Activated CD8-positive, alpha-beta memory T cell treated with anti-CD3 and anti-CD28 coated beads for 48 hours (primary cell): ENCODE data around the gene RAPGEF5.

ENCODE experiments used
- DNase-seq, 3 experiments: peaks; one replicate each; pipeline ENCODE4 v3.0.0-alpha.2; 2020; ENCODE audit warnings: low read depth in 2 of 3, low spot score in 2 of 3

RAPGEF5 gene

GRCh38 chr7:22317632-22318031 is 39.3 kb downstream of the RAPGEF5 start:
- no peak for DNase-seq

- no peak for DNase-seq
Measured at GRCh38 chr7:22316914-22317313, 40.0 kb downstream of the RAPGEF5 start.

DNA sequence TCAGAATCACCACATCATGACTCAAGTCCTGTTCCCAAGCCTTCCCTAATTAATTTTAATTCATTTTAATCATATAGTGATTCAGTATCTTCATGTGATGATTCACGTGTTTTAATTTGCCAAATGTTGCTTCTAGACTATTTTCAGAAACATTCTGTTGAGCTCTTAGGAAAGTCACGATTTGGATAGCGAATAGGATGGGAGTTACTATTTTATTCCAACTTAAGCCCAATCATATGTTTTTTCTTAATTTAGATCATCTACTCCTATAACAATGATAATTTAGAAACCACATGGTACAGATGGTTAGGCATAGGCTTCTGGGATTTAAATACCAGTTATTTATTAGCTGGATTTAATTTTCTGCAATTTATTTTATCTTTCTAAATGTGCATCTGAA is 49.1 kb downstream of the RAPGEF5 start:
- no peak for DNase-seq

GRCh38 chr7:22305706-22306105 is 51.2 kb downstream of the RAPGEF5 start:
- no peak for DNase-seq

DNA sequence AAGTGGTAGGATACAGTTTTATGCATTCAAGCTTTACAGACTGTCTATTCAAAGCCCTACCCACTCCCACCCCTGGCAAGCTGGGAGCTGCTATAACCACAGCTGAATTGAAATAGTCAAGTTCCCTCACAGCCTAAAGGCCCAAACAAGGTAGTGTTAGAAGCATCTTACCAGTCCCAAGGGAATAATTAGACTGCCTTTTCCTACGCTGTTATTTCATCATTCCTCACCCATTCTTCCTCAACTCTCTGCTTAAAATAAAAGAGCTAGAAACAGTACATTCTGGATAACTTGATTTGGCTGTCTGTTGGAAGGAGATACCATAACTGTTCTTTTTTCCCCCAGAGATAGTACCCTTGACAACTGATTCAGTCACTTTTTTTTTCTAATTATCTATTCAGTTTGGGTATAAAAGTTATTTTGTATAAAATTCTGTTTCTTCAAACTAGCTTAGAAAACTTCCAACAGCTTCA is 54.0 kb downstream of the RAPGEF5 start:
- no peak for DNase-seq

GRCh38 chr7:22302193-22302592 is 54.8 kb downstream of the RAPGEF5 start:
- no peak for DNase-seq

DNA sequence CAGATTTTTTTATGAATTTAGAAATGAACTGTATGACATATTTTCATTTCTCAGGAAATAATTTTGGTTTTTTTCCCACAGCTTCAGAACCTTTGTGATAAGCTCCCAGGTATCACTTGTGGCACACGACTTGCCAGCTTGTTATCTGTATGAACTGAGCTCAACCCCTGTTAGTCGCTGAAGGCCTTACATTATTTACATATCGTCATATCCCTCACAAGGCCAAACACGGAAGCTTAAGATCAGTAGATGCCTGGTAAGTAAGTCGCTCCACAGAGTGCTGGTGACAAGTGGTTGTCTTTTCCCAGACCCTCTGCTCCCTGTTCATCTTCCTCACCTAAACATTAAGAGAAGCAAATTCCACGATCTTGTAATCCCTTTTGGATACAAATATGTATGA is 55.2 kb downstream of the RAPGEF5 start:
- DNase-seq: no peak

- DNase-seq: no peak
Measured at GRCh38 chr7:22300839-22301238, 56.1 kb downstream of the RAPGEF5 start.

GRCh38 chr7:22296916-22297315 is 60.0 kb downstream of the RAPGEF5 start:
- DNase-seq: no peak

GRCh38 chr7:22296265-22296566 is 60.7 kb downstream of the RAPGEF5 start:
- DNase-seq: no peak

DNA sequence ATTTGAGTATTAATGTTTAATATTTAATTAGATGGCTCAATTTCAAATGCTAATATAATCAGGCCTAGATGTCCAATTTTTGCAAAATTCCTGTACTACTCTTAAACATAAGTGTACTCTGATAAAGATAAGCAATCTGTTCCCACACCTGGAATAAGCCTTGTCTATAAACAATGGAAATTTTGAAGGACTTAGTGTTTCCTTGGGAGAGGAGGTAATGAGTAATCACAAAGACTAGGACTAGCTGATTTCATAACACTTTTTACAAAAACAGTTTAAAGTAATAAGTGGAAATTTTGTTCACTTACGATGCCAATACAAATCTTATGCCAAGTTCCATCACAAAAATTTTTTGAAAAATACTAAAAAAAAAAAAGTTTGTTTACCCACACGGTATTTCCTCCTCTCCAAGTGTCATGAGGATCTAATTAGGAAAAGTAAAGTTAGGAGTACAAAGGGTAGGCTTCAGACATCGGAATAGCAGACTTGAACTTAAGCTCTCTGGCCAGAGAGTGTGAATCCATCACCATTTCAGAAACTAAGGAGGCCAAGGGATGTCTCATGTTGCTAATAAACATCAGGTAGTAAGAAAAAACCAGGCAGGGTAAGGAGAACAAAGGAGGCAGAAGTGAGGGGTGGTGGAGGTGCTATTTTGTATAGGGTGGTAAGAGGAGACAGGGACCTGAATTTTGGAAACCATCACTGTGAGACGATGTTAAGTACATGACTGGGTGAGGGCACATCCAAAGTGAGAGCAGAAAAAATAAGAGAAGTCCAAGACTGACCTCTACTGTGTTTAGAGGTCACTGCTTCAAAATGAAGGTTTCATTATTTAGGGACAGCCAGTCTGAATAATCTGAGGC is 61.3 kb downstream of the RAPGEF5 start:
- DNase-seq: no peak

DNA sequence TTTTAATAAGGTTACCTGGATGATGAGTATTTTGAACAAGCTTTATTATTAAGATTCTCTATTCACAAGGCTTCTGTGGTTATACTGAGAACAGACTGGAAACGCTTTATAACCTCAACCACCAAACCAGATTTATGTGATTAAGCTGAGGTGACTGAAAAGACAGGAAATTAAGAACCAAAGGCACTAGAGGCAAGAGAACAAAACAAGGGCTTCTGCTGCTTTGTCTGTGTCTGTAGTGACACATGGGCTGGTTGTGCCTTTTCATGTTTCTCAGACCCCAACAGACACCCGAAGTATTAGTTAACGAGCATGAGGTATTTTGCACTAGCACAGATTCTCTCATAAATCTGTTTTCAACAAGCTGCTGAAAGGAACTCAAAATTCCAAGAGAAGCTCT is 64.4 kb downstream of the RAPGEF5 start:
- no peak for DNase-seq

- DNase-seq: no peak
Measured at GRCh38 chr7:22291977-22292376, 65.0 kb downstream of the RAPGEF5 start.

- no peak for DNase-seq
Measured at GRCh38 chr7:22288202-22288601, 68.8 kb downstream of the RAPGEF5 start.

DNA sequence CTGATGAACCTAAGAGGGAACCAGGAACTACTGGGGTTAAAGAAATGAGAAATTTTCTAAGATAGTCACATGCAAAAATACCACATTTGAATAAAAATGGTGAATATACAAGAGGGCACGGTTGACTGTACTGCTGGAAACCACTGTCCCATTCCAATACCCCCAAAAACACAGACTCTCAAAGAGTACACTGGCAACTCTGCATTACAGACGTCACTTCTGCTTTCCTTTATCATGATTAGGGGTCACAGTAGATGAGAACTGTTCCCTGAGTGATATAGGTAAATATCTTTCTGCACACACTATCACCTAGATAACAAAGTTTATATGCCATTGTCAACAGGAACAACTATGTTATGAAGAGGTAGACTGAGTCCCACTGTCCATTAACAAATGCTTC is 69.5 kb downstream of the RAPGEF5 start:
- no peak for DNase-seq

DNA sequence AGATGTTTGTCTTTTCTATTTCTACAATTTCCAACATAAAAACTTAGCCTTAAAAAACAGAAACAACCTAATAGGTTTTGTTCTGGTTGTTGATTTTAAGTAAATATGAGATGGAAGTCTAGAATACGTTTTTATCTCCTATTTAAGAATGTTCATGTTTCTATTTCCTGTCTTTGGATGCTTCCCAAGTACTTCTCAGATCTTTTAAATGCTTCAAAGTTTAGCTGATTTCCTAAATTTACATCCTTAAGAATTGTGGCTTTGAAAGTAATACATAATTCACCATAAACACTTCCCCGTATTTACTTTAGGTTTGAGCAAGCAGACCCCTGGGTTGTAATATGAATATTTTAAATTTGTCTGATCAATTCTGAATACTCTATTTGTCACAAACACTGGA is 70.5 kb downstream of the RAPGEF5 start:
- DNase-seq: no peak

DNA sequence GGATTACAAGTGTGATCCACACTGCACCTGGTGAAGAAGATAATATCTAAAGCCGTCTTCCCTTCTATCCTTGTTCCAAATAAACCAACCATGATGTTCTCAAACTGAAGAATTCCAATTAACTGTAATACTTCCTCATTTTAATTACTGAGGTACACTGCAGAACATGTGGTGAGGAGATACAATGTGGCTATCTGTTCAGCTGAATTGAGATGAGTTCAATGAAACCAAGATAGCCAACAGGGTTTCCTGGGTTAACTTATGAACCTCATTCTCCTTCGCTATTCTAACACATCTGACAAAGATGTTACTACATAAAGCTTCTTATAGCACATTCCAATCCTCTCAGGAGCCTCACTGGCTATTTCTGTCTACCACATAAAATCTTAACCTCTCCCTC is 75.5 kb downstream of the RAPGEF5 start:
- DNase-seq: no peak

- DNase-seq: no peak
Measured at GRCh38 chr7:22280031-22280430, 76.9 kb downstream of the RAPGEF5 start.

GRCh38 chr7:22278660-22279059 is 78.3 kb downstream of the RAPGEF5 start:
- no peak for DNase-seq

DNA sequence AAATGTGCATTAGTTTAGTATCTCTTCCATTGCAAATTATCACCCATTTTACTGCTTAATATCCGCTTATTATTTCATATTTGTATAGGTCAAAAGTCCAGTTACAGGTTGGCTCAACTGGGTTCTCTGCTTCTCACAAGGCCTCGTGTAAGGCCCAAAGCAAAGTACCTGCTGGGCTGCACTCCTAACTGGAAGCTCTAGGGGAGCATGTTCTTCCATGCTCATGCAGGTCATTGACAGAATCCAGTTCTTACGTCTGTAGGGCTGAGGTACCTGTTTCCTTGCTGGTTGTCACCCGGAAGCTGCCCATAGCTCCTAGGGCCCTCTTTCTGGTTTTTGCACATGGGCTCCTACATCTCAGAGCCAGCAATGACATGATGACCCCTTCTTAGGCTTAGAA is 79.6 kb downstream of the RAPGEF5 start:
- DNase-seq: no peak

DNA sequence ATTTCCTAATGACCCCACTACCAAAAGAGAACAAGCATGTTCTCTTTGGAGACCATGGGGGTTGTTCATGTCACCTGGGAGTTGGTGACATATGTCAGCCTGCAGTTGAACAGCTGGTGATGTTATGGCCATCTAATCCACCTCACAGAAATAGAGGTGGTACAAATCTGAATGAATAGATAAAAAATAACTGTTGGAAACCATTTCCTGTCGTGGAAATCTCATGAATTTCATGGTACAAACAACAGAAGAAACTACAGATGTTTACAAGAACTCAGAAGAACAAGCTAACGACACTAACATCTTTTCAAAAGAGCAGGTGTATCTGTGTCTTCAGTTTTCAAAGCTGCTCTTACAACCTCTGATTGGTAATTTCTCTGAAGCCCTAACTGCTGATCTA is 81.3 kb downstream of the RAPGEF5 start:
- DNase-seq: no peak

DNA sequence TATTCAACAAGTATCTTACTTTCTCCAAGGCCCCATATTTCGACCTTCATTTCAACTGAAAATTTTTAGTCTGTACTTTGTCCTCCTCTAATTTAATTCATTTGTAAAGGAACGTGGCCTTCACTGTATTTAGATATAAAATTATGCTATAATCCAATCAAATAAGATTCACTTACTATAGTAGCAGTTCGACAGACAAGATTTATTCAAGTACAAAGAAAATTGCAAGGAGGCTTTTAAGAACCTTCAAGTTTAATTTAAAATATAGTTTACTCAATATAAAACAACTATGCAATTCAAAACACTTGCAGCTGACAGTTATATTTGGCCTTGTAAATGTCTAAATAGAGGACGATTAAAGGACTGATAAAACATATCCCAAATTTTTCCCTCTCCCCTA is 85.6 kb downstream of the RAPGEF5 start:
- DNase-seq: no peak

GRCh38 chr7:22270371-22270770 is 86.6 kb downstream of the RAPGEF5 start:
- DNase-seq: no peak
